HTERT RPE-1 (cell line): ENCODE data around the gene PLOD1.

ENCODE experiments used
- in situ Hi-C: fragments of 300-500 bp; cut with MboI; formaldehyde crosslinking; loops from 4 replicates; pipeline ENCODE4 v1.14.3; 2020; ENCODE audit warnings: low sequenced_read_pairs

PLOD1 gene

GRCh38 chr1:11977625-11978024 lies 43.1 kb downstream of the PLOD1 start:
- in situ Hi-C loops = no loop called here

- in situ Hi-C loops = no loop called here
These were observed 43.8 kb downstream of the PLOD1 start for GRCh38 chr1:11978301-11978700.

- in situ Hi-C loops = no loop called here
These were observed 44.7 kb downstream of the PLOD1 start for GRCh38 chr1:11979028-11979850.

GRCh38 chr1:11979851-11980675 lies 45.5 kb downstream of the PLOD1 start, which contains the start of gene MFN2:
Gene MFN2, plus strand, starts transcription at chr1:11980444. Its CDS starts 8,725 bp downstream, at chr1:11989169.
- in situ Hi-C loops = no loop called here

- in situ Hi-C loops = no loop called here
These were observed 46.1 kb downstream of the PLOD1 start for GRCh38 chr1:11980676-11980972.

GRCh38 chr1:11981378-11982009 lies 47.0 kb downstream of the PLOD1 start:
- in situ Hi-C loops = no loop called here

GRCh38 chr1:11982010-11982392 lies 47.5 kb downstream of the PLOD1 start:
- in situ Hi-C loops = no loop called here

GRCh38 chr1:11984121-11984520 lies 49.6 kb downstream of the PLOD1 start:
- in situ Hi-C loops = no loop called here

- in situ Hi-C loops = no loop called here
These were observed 50.1 kb downstream of the PLOD1 start for GRCh38 chr1:11984576-11984975.

GRCh38 chr1:11985171-11985570 lies 50.7 kb downstream of the PLOD1 start:
- in situ Hi-C loops = no loop called here

- in situ Hi-C loops = no loop called here
These were observed 51.3 kb downstream of the PLOD1 start for GRCh38 chr1:11985851-11986250.

- in situ Hi-C loops = no loop called here
These were observed 55.2 kb downstream of the PLOD1 start for GRCh38 chr1:11989669-11990068.

GRCh38 chr1:11990303-11991032 lies 56.0 kb downstream of the PLOD1 start:
- in situ Hi-C loops = no loop called here

GRCh38 chr1:11991969-11992676 lies 57.6 kb downstream of the PLOD1 start:
- in situ Hi-C loops = no loop called here

- in situ Hi-C loops = no loop called here
These were observed 62.7 kb downstream of the PLOD1 start for GRCh38 chr1:11997081-11997850.

- in situ Hi-C loops = no loop called here
These were observed 64.1 kb downstream of the PLOD1 start for GRCh38 chr1:11998636-11999035.

- in situ Hi-C loops = no loop called here
These were observed 64.7 kb downstream of the PLOD1 start for GRCh38 chr1:11999236-11999635.

GRCh38 chr1:12001249-12001917 lies 66.9 kb downstream of the PLOD1 start:
- in situ Hi-C loops = no loop called here

GRCh38 chr1:12001996-12002493 lies 67.5 kb downstream of the PLOD1 start:
- in situ Hi-C loops = no loop called here
